Activated T-cell treated with anti-CD3 and anti-CD28 coated beads, Interleukin-2, amount 50 U/mL, for 4 hours (primary cell): ENCODE measurements around the gene PIERCE2. TPM values are rescaled to one million over a fixed set of nuclear protein-coding genes. Genes with fewer than 3 reads are reported as not detected.

Experiments
- ATAC-seq, 2 donors: fragments of 200-7000 bp; cut with Tn5 transposase; one replicate each; pipeline ENCODE4 v1.10.0; 2021
- DNase-seq: peaks from one replicate; pipeline ENCODE4 v3.0.0-alpha.2; 2020
- H3K27me3 Mint-ChIP-seq: one replicate; pipeline ENCODE4 v1.8.0; 2021; ENCODE audit warnings: low read depth, mixed read lengths
- H3K36me3 Mint-ChIP-seq: one replicate; pipeline ENCODE4 v1.8.0; 2022; ENCODE audit warnings: mixed read lengths; ENCODE audit not compliant: insufficient read depth
- H3K4me1 Mint-ChIP-seq: one replicate; pipeline ENCODE4 v1.8.0; 2021; ENCODE audit warnings: low read depth, mixed read lengths
- H3K4me3 Mint-ChIP-seq: one replicate; pipeline ENCODE4 v1.8.0; 2021; ENCODE audit warnings: mild to moderate bottlenecking, moderate library complexity, mixed read lengths
- H3K9me3 Mint-ChIP-seq: one replicate; pipeline ENCODE4 v1.8.0; 2021; ENCODE audit warnings: mixed read lengths
- total RNA-seq, 3 donors: library from RNA; stranded (reverse); gene quantifications; one replicate each; pipeline ENCODE4 v1.2.1, GENCODE V29; 2021

PIERCE2 gene
- total RNA-seq, 3 donors from 2014 or later = 0.30 to 0.76 TPM; not detected in 1

GRCh38 chr15:55461447-55461846, 53.2 kb downstream of the PIERCE2 start:
- Mint-ChIP-seq H3K27me3 (peaks cover 5% of the 10 kb centered on the region), H3K4me3 (no peak overlapping the region), H3K4me1 (no peaks in the 10 kb centered on the region), H3K9me3 (peaks cover 15% of the 10 kb centered on the region), H3K36me3 (no peaks in the 10 kb centered on the region)
- DNase-seq (no peak), ATAC-seq (no peak)

- Mint-ChIP-seq H3K36me3 (no peaks in the 10 kb centered on the region), H3K9me3 (no peaks in the 10 kb centered on the region), H3K27me3 (peaks cover 2% of the 10 kb centered on the region), H3K4me1 (no peaks in the 10 kb centered on the region), H3K4me3 (no peak overlapping the region)
- ATAC-seq (no peak), DNase-seq (no peak)
Observed at GRCh38 chr15:55468321-55468720, 60.0 kb downstream of the PIERCE2 start.

Other genes with a start within 250 kb of the PIERCE2 start
- 100 to 1,000 TPM; 182 to 211 (median 191) TPM for gene RSL24D1, start 211.6 kb upstream of the PIERCE2 start, total RNA-seq
- 100 to 1,000 TPM in 2 of 3 donors, 10 to 100 TPM in 1; 95.3 to 144 (median 108) TPM for gene RAB27A, start 118.7 kb upstream of the PIERCE2 start, total RNA-seq
- gene PIGBOS1, start 89.4 kb upstream of the PIERCE2 start, total RNA-seq = 10 to 100 TPM; 10.3 to 13.0 (median 10.8) TPM
- 10 to 100 TPM; 12.2 to 14.2 (median 13.0) TPM for gene PIGB, start 89.3 kb upstream of the PIERCE2 start, total RNA-seq
- gene CCPG1, start 136 bp upstream of the PIERCE2 start, total RNA-seq = 1 to 10 TPM; 7.1 to 9.9 (median 7.1) TPM
- gene DNAAF4, start 99.7 kb downstream of the PIERCE2 start, total RNA-seq = under 1 TPM; 0.34 to 0.83 (median 0.46) TPM
- gene PYGO1, start 179.8 kb downstream of the PIERCE2 start, total RNA-seq = under 1 TPM; 0.05 to 0.13 (median 0.13) TPM